Duodenal mucosa (tissue), 2 donors: ENCODE measurements around the gene NKG7.

ENCODE experiments used
- H3K27ac ChIP-seq: one replicate; pipeline ENCODE4 v1.7.0; 2013; ENCODE audit warnings: low read depth, low read length
- H3K27me3 ChIP-seq, 2 donors: one replicate each; pipeline ENCODE4 v1.7.0; 2013; ENCODE audit warnings: low read length in 2 of 2, control low read depth in 1 of 2; ENCODE audit not compliant: insufficient read depth in 2 of 2, control insufficient read depth in 1 of 2
- H3K36me3 ChIP-seq, 2 donors: one replicate each; pipeline ENCODE4 v1.7.0; 2013; ENCODE audit warnings: low read length in 2 of 2, control low read depth in 1 of 2; ENCODE audit not compliant: insufficient read depth in 2 of 2, control insufficient read depth in 1 of 2
- H3K4me1 ChIP-seq, 2 donors: one replicate each; pipeline ENCODE4 v1.7.0; 2013; ENCODE audit warnings: low read length in 2 of 2, control low read depth in 1 of 2; ENCODE audit not compliant: insufficient read depth in 2 of 2, control insufficient read depth in 1 of 2
- H3K4me3 ChIP-seq, 2 donors: one replicate each; pipeline ENCODE4 v1.7.0; 2013; ENCODE audit warnings: low read length in 2 of 2, low read depth in 1 of 2
- H3K9ac ChIP-seq, 2 donors: one replicate each; pipeline ENCODE4 v1.7.0; 2013; ENCODE audit warnings: low read length in 2 of 2, low read depth in 1 of 2
- H3K9me3 ChIP-seq, 2 donors: one replicate each; pipeline ENCODE4 v1.7.0; 2013; ENCODE audit warnings: low read length in 2 of 2, control low read depth in 1 of 2; ENCODE audit not compliant: control insufficient read depth in 1 of 2

The NKG7 gene

DNA sequence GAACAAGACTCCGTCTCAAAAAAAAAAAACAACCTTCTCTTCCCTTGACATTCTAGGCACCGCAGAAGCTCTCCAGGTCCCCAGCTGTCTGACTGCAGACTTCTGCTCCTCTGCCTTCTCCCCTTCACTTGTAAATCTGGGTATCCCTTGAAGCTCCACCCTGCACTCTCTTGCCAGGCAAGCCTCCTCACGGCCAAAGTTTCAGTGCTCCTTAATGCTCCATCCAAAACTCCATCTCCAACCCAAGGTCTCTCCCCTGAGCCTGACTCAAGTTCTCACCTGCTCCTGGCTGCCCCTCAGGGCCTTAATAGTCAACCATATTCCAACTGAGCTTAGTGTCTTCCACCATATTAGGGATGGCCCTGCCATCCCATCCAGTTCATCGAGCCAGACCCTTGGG lies 2.2 kb downstream of the NKG7 start:
- H3K4me3 ChIP-seq, result peak overlapping the region in 1 of 2 donors; percentile 35
- no peak overlapping the region for H3K9ac ChIP-seq
- H3K4me1 ChIP-seq, result peaks cover 0 to 13% of the 10 kb centered on the region in 2 donors
- H3K27ac ChIP-seq, result no peak overlapping the region
- no peaks in the 10 kb centered on the region for H3K36me3 ChIP-seq
- no peaks in the 10 kb centered on the region for H3K9me3 ChIP-seq
- no peaks in the 10 kb centered on the region for H3K27me3 ChIP-seq

GRCh38 chr19:51368366-51369282 lies 3.8 kb downstream of the NKG7 start, which contains the start of gene CLDND2:
CLDND2 (minus strand) TSS chr19:51369003; CDS start chr19:51368577, 426 bp downstream.
- Histone ChIP-seq H3K9ac (peak within 1 kb of the TSS; percentile 56 to 96), H3K4me1 (peaks cover 6 to 26% of the 10 kb centered on the region in 2 donors), H3K4me3 (peak within 1 kb of the TSS; percentile 90 to 95), H3K27me3 (no peaks in the 10 kb centered on the region), H3K9me3 (no peaks in the 10 kb centered on the region), H3K27ac (peak within 1 kb of the TSS; percentile 62), H3K36me3 (no peaks in the 10 kb centered on the region)

GRCh38 chr19:51367565-51368365 lies 4.7 kb downstream of the NKG7 start:
- peaks cover 9 to 33% of the 10 kb centered on the region in 2 donors for H3K4me1 ChIP-seq
- H3K36me3 ChIP-seq, result no peaks in the 10 kb centered on the region
- H3K4me3 ChIP-seq, result peak overlapping the region; percentile 90 to 95
- H3K27ac ChIP-seq, result peak overlapping the region; percentile 90
- H3K9me3 ChIP-seq, result no peaks in the 10 kb centered on the region
- no peaks in the 10 kb centered on the region for H3K27me3 ChIP-seq
- peak overlapping the region; percentile 96 to 98 for H3K9ac ChIP-seq

GRCh38 chr19:51367255-51367564 lies 5.2 kb downstream of the NKG7 start:
- no peaks in the 10 kb centered on the region for H3K36me3 ChIP-seq

GRCh38 chr19:51366389-51367254 lies 5.8 kb downstream of the NKG7 start:
- no peaks in the 10 kb centered on the region for H3K27me3 ChIP-seq
- H3K9me3 ChIP-seq, result no peaks in the 10 kb centered on the region
- peak overlapping the region; percentile 90 to 96 for H3K4me3 ChIP-seq
- H3K27ac ChIP-seq, result peak overlapping the region; percentile 90
- no peaks in the 10 kb centered on the region for H3K36me3 ChIP-seq
- peak overlapping the region; percentile 96 to 98 for H3K9ac ChIP-seq
- peaks cover 9 to 38% of the 10 kb centered on the region in 2 donors for H3K4me1 ChIP-seq

More at GRCh38 chr19:51367255-51367564, 5.2 kb downstream of the NKG7 start:
- Histone ChIP-seq H3K9ac (peak overlapping the region; percentile 96 to 98), H3K27me3 (no peaks in the 10 kb centered on the region), H3K4me3 (peak overlapping the region; percentile 90 to 95), H3K27ac (peak overlapping the region; percentile 90), H3K9me3 (no peaks in the 10 kb centered on the region), H3K4me1 (peaks cover 9 to 38% of the 10 kb centered on the region in 2 donors)

GRCh38 chr19:51365965-51366388 lies 6.5 kb downstream of the NKG7 start, which contains the start of gene ETFB:
ETFB (minus strand) TSS chr19:51366388; CDS start chr19:51366326, 62 bp downstream.
- Histone ChIP-seq H3K36me3 (no peaks in the 10 kb centered on the region), H3K4me1 (peaks cover 9 to 38% of the 10 kb centered on the region in 2 donors), H3K27me3 (no peaks in the 10 kb centered on the region), H3K27ac (peak within 1 kb of the TSS; percentile 90), H3K9me3 (no peaks in the 10 kb centered on the region), H3K4me3 (peak within 1 kb of the TSS; percentile 90 to 96), H3K9ac (peak within 1 kb of the TSS; percentile 96 to 98)

- no peaks in the 10 kb centered on the region for H3K9me3 ChIP-seq
- peaks cover 9 to 38% of the 10 kb centered on the region in 2 donors for H3K4me1 ChIP-seq
- H3K4me3 ChIP-seq, result peak overlapping the region; percentile 90 to 96
- no peaks in the 10 kb centered on the region for H3K27me3 ChIP-seq
- H3K36me3 ChIP-seq, result no peaks in the 10 kb centered on the region
- peak overlapping the region; percentile 90 to 94 for H3K9ac ChIP-seq
- peak overlapping the region; percentile 85 for H3K27ac ChIP-seq
Observed at GRCh38 chr19:51365211-51365964, 7.1 kb downstream of the NKG7 start.

GRCh38 chr19:51364200-51365106 lies 8.0 kb downstream of the NKG7 start:
- peak overlapping the region; percentile 39 to 40 for H3K4me3 ChIP-seq

More at GRCh38 chr19:51364200-51365106, 8.0 kb downstream of the NKG7 start:
- Histone ChIP-seq H3K9ac (peak overlapping the region; percentile 17 to 69), H3K36me3 (no peaks in the 10 kb centered on the region), H3K4me1 (peaks cover 9 to 38% of the 10 kb centered on the region in 2 donors), H3K9me3 (no peaks in the 10 kb centered on the region), H3K27ac (no peak overlapping the region), H3K27me3 (no peaks in the 10 kb centered on the region)
